SK-N-SH (cell line): ENCODE results near the gene HVCN1. TPM values are rescaled to one million over a fixed set of nuclear protein-coding genes. Genes with fewer than 3 reads are reported as not detected.

Experiments
- CTCF ChIA-PET: fragments of 300-600, 350-600 bp; formaldehyde crosslinking; extraction: SDS; loops from one replicate; lab custom pipeline; 2021; lab: Yijun Ruan, JAX
- POLR2A ChIA-PET: fragments of 350-600 bp; sonication (Branson Sonifier 250); formaldehyde crosslinking; extraction: SDS; loops from one replicate; lab custom pipeline; 2020; ENCODE audit warnings: antibody characterized with exemption, inconsistent platforms; lab: Yijun Ruan, JAX
- DNase-seq: peaks from one replicate; pipeline ENCODE4 v3.0.0; 2012
- H2AFZ ChIP-seq: fragments of 200-600 bp; sonication (generic); 2 replicates; pipeline ENCODE4 v1.8.1; 2016; ENCODE audit warnings: antibody characterized with exemption, mild to moderate bottlenecking, low read depth
- H3F3A ChIP-seq: fragments of 200-600 bp; sonication (generic); replicated peaks from 2 replicates; pipeline ENCODE3; 2016; ENCODE audit warnings: antibody characterized with exemption, mild to moderate bottlenecking; ENCODE audit not compliant: insufficient read depth
- H3K27ac ChIP-seq, 2 experiments: fragments of 200-500 bp in 1 of 2; fragments of 200-600 bp in 1 of 2; sonication (Bioruptor generic) in 1 of 2; sonication (generic), shearing (Covaris generic) in 1 of 2; 2 replicates each; pipeline versions ENCODE4 v1.5.1 to v1.6.1; 2014 to 2016; ENCODE audit warnings: low read depth in 2 of 2, inconsistent platforms in 1 of 2, low read length in 1 of 2, mild to moderate bottlenecking in 1 of 2, mixed read lengths in 1 of 2
- H3K27me3 ChIP-seq: fragments of 200-600 bp; sonication (generic), shearing (Covaris generic); 2 replicates; pipeline ENCODE4 v1.6.1; 2016; ENCODE audit warnings: mixed run types; ENCODE audit not compliant: insufficient read depth
- H3K36me3 ChIP-seq, 2 experiments: fragments of 200-500 bp in 1 of 2; fragments of 200-600 bp in 1 of 2; sonication (Bioruptor generic) in 1 of 2; sonication (generic) in 1 of 2; replicated peaks in 1 of 2; 2 replicates each; pipeline versions ENCODE3 to v1.5.1; 2014 to 2016; ENCODE audit warnings: low read length in 1 of 2, mild to moderate bottlenecking in 1 of 2; ENCODE audit not compliant: insufficient read depth in 2 of 2, control insufficient read depth in 1 of 2
- H3K4me1 ChIP-seq, 2 experiments: fragments of 200-500 bp in 1 of 2; fragments of 200-600 bp in 1 of 2; sonication (Bioruptor generic) in 1 of 2; sonication (generic), shearing (Covaris generic) in 1 of 2; 2 replicates each; pipeline versions ENCODE4 v1.5.1 to v1.6.1; 2014 to 2016; ENCODE audit warnings: low read depth in 1 of 2, low read length in 1 of 2, mixed run types in 1 of 2; ENCODE audit not compliant: insufficient read depth in 2 of 2, control insufficient read depth in 1 of 2
- H3K4me2 ChIP-seq: fragments of 200-600 bp; sonication (generic), shearing (Covaris generic); 2 replicates; pipeline ENCODE4 v1.6.1; 2017; ENCODE audit warnings: mixed run types
- H3K4me3 ChIP-seq, 2 experiments: fragments of 200-500 bp in 1 of 2; fragments of 200-600 bp in 1 of 2; sonication (Bioruptor generic) in 1 of 2; sonication (generic), shearing (Covaris generic) in 1 of 2; 2 replicates each; pipeline versions ENCODE4 v1.5.1 to v1.8.1; 2014 to 2016; ENCODE audit warnings: low read depth in 2 of 2, inconsistent platforms in 1 of 2, low read length in 1 of 2, mild to moderate bottlenecking in 1 of 2, mixed read lengths in 1 of 2, moderate library complexity in 1 of 2
- H3K79me2 ChIP-seq: fragments of 200-600 bp; sonication (generic); 2 replicates; pipeline ENCODE4 v1.8.1; 2017; ENCODE audit warnings: mild to moderate bottlenecking; ENCODE audit not compliant: insufficient read depth
- H3K9ac ChIP-seq: fragments of 200-600 bp; sonication (generic); 2 replicates; pipeline ENCODE4 v1.6.1; 2017; ENCODE audit warnings: mixed run types
- H3K9me2 ChIP-seq: fragments of 200-600 bp; sonication (generic); 2 replicates; pipeline ENCODE4 v1.6.1; 2017; ENCODE audit warnings: mixed run types
- H3K9me3 ChIP-seq: fragments of 200-600 bp; sonication (generic); 2 replicates; pipeline ENCODE4 v1.6.1; 2017; ENCODE audit warnings: mixed run types, mild to moderate bottlenecking, moderate library complexity
- H4K20me1 ChIP-seq: fragments of 200-600 bp; sonication (generic); 2 replicates; pipeline ENCODE4 v1.6.1; 2017; ENCODE audit warnings: mild to moderate bottlenecking, mixed run types; ENCODE audit not compliant: insufficient read depth
- CTCF ChIP-seq: fragments of 200-600 bp; sonication (generic); IDR thresholded peaks from 2 replicates; pipeline ENCODE4 v1.6.1; 2017; ENCODE audit warnings: antibody characterized with exemption, mild to moderate bottlenecking, moderate library complexity
- EP300 ChIP-seq, 2 experiments: IDR thresholded peaks; 2 replicates each; pipeline versions ENCODE4 v1.4.0 to v1.6.1; 2012; ENCODE audit warnings: borderline replicate concordance in 1 of 2, low read depth in 1 of 2, low read length in 1 of 2
- IRF3 ChIP-seq: fragments of 150-350 bp; IDR thresholded peaks from 2 replicates; pipeline ENCODE4 v1.6.1; 2016; ENCODE audit warnings: mild to moderate bottlenecking, low read depth, low read length
- MAX ChIP-seq: IDR thresholded peaks from 2 replicates; pipeline ENCODE4 v1.4.0; 2012; ENCODE audit warnings: low read depth
- MEF2A ChIP-seq: IDR thresholded peaks from 2 replicates; pipeline ENCODE4 v1.4.0; 2012; ENCODE audit warnings: low read depth, borderline replicate concordance
- MXI1 ChIP-seq: IDR thresholded peaks from 2 replicates; pipeline ENCODE4 v1.6.1; 2012; ENCODE audit warnings: mild to moderate bottlenecking, low read depth, low read length, improper control_type of control experiment
- RAD21 ChIP-seq: IDR thresholded peaks from 2 replicates; pipeline ENCODE4 v1.6.1; 2012; ENCODE audit warnings: mild to moderate bottlenecking, low read length
- RCOR1 ChIP-seq: fragments of 150-350 bp; IDR thresholded peaks from 2 replicates; pipeline ENCODE4 v1.6.1; 2017; ENCODE audit warnings: antibody characterized with exemption, low read length
- REST ChIP-seq: IDR thresholded peaks from 2 replicates; pipeline ENCODE4 v1.6.1; 2012; ENCODE audit warnings: mild to moderate bottlenecking, low read depth, low read length, moderate library complexity
- TAF1 ChIP-seq: IDR thresholded peaks from 2 replicates; pipeline ENCODE4 v1.6.1; 2012; ENCODE audit warnings: low read depth, mild to moderate bottlenecking, low read length, moderate library complexity, borderline replicate concordance
- TEAD4 ChIP-seq: IDR thresholded peaks from 2 replicates; pipeline ENCODE4 v1.4.0; 2012; ENCODE audit warnings: mild to moderate bottlenecking, borderline replicate concordance; ENCODE audit not compliant: insufficient read depth
- USF1 ChIP-seq: IDR thresholded peaks from 2 replicates; pipeline ENCODE4 v1.4.0; 2012; ENCODE audit warnings: low read depth, borderline replicate concordance
- USF2 ChIP-seq: fragments of 150-350 bp; IDR thresholded peaks from 2 replicates; pipeline ENCODE4 v1.6.1; 2017; ENCODE audit warnings: antibody characterized with exemption, low read length, low read depth, borderline replicate concordance
- ZBTB33 ChIP-seq: IDR thresholded peaks from 2 replicates; pipeline ENCODE4 v1.4.0; 2012; ENCODE audit warnings: low read depth, borderline replicate concordance
- WGBS: methylation state at CpG from one replicate; pipeline ENCODE4 v1.1.6; 2017; ENCODE audit warnings: low lambda C conversion rate; 5-methylcytosine and 5-hydroxymethylcytosine counted together
- polyA plus RNA-seq, 3 experiments: library from polyadenylated mRNA; depleted of rRNA; stranded (reverse); fragments of >200 nt; gene quantifications; 2 replicates each; pipeline ENCODE4 v1.2.3, GENCODE V29; 2012

The HVCN1 gene
- polyA plus RNA-seq, 1 of the 3 experiments (the other 2 are of a cell fraction): 0.03 TPM

- TF ChIP-seq MEF2A (no peak), TAF1 (no peak), USF2 (no peak), MAX (no peak), IRF3 (no peak), REST (no peak), EP300 (IDR thresholded peaks at IDR 0.05; ENCODE audit: borderline replicate concordance in 1 of 2, low read depth in 1 of 2, low read length in 1 of 2) (no peak), CTCF (no peak), TEAD4 (no peak), USF1 (no peak)
These were observed 39.5 kb downstream of the HVCN1 start (continued) for GRCh38 chr12:110649341-110649847.

- Histone ChIP-seq H3K4me2 (no peak overlapping the region), H3K27ac (no peak overlapping the region), H3F3A (no peaks in the 10 kb centered on the region), H4K20me1 (no peaks in the 10 kb centered on the region), H2AFZ (no peak overlapping the region), H3K27me3 (no peaks in the 10 kb centered on the region), H3K9me3 (no peaks in the 10 kb centered on the region), H3K9me2 (no peaks in the 10 kb centered on the region), H3K4me3 (no peak overlapping the region), H3K4me1 (no peaks in the 10 kb centered on the region), H3K36me3 (peaks cover 5% of the 10 kb centered on the region in 2 experiments), H3K79me2 (no peaks in the 10 kb centered on the region), H3K9ac (no peak overlapping the region)
- no peak for DNase-seq
- WGBS: 92% methylated on average over 7 of the region's 7 CpGs
- POLR2A ChIA-PET: no interaction called here
- CTCF ChIA-PET: no interaction called here
- TF ChIP-seq MEF2A (no peak), RAD21 (no peak), USF1 (no peak), ZBTB33 (no peak), MXI1 (no peak), RCOR1 (no peak)
These were observed 41.3 kb downstream of the HVCN1 start for GRCh38 chr12:110647631-110648040.
